Stimulated activated CD4-positive, alpha-beta T cell treated with anti-CD3 and anti-CD28 coated beads, Interleukin-2, amount 100 ng/mL, for 48 hours (primary cell): Measurements from ENCODE around the gene ALG2.
A peak's percentile ranks its signal among the peaks of the same experiment; 100 is the strongest.
"Not testable (repeated sequence)": the region's sequence is repeated elsewhere in the genome, so short reads cannot be mapped to it uniquely, and the experiment has no call there.

Experiments
- DNase-seq, 2 donors: peaks; one replicate each; pipeline ENCODE4 v3.0.0-alpha.2; 2020

The ALG2 gene

GRCh38 chr9:99221621-99222415 is at the start of gene ALG2, which contains the start of gene SEC61B:
TSS of gene ALG2 (minus strand) at chr9:99221942. CDS start at chr9:99221894, 48 bp downstream.
TSS of gene SEC61B (plus strand) at chr9:99222282. CDS start at chr9:99222364, 82 bp downstream.
- DNase-seq: peak; percentile 90

GRCh38 chr9:99270491-99270890 is 48.7 kb upstream of the ALG2 start:
- DNase-seq: no peak

GRCh38 chr9:99269416-99269815 is 47.7 kb upstream of the ALG2 start:
- DNase-seq: no peak

GRCh38 chr9:99266255-99267023 is 44.7 kb upstream of the ALG2 start:
- DNase-seq: peak; percentile 65 to 66

DNA sequence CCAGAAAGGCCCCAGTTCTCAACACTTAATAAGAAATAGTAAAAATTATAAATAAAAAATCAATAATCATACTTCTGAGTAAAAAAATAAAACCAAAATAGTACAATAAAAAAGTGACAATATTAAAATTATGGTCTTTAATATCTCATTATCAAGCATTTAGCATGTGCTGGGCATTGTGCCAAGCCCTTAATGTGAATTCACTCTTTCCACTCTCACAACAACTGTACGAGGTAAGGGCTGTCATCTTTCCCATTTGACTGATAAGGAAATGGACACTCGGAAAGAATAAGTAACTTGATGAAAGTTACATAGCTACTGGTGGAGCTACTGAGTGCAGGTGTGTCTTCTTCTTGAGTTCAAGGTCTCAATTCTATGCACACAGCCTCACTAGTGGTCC is 43.9 kb upstream of the ALG2 start:
- DNase-seq: no peak

DNA sequence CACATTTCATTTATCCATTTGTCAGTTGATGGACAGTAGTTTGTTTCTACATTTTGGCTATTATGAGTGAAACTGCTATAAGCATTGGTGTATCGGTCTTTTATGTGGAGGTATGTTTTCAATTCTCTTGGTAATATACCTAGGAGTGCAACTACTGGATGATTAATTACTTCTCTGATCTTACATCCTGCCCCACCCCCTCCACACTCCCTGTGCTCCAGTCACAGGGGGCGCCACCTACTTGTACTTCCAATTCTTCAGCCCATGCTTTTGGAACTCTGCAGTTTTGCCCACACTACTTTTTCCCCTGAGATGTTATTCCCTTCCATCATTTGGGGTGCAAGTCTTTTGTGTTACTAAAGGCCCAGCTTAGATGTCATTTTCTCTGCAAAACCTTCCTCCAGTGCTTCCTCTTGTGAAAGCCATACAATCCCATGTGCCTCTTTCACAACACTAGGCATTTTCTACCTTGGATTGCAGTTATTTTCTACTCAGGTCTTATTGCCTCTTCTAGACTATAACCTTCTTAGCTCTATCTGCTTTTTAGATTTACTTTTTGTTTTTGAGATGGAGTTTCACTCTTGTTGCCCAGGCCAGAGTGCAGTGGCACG is 42.4 kb upstream of the ALG2 start:
- DNase-seq: no peak

DNA sequence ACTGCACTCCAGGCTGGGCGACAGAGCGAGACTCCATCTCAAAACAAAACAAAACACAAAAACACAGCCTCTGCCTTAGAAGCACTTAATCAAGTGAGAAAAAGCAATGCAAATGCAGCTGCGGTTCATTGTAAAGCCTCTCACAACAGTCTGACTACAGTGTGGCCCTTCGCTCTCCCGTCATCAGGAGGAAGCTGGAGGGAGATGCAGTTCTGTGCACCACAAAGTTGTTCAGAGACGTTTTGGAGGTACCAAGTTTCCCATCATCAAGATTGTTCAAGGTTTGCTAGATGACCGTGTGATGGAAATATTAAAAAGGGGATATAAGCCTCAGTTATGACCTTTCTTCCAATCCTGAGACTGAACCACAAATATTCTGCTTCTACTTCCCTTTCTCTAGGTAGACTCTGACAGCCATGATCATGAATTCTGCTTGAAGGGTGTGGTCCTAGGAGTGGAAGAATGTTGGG is 41.2 kb upstream of the ALG2 start:
- no peak for DNase-seq

DNA sequence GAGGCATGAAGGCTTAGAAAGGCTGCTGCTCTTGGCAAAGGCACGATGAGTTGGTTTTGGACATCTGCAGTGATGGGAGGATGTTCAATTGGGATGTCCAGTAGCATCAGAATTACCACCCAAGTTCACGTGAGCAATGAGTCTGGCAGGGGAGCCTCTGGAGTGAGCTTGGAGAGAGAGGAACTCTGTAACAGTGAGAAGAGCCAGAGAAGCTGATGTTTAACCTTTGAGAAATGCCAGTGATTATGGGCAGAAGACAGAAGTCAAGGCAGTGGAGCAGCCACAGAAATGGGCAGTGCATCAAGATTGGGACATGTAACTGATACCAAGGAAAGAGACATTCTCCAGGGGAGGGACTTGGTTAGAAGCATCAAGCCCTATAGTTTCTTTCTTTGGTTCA is 40.2 kb upstream of the ALG2 start:
- DNase-seq: no peak

GRCh38 chr9:99259231-99259918 is 37.6 kb upstream of the ALG2 start:
- no peak for DNase-seq

DNA sequence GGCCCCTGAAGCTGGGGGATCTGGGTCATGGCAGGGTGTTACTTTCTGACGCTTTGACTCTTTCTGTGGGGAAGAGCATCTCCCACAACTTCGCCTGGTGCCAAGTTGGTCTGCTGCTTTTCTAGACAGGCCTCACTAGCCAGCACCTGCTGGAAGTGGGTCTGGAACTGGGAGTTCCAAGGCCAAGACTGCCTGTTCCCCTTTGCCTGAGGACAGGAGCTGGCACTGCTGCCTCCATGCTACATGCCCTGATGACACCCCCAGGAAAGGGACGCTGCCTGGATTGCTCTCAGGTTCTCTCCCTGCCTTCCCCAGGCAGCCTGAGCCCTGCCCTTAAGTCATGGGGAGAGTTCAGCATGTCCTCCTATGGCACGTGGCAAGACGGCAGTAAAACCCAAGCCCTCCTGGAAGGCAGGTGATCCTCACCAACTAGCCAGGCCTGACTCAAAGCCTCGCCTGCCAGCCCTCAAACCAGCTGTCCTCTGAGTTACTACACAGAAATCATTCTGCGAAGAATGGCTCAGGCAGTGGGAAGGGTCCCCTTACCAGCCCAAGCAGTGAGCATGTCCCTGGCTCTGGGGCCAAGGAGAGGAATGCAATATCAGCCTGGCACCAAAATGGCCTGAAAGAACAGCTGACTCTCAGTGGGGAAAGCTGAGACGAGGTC is 36.1 kb upstream of the ALG2 start:
- no peak for DNase-seq

DNA sequence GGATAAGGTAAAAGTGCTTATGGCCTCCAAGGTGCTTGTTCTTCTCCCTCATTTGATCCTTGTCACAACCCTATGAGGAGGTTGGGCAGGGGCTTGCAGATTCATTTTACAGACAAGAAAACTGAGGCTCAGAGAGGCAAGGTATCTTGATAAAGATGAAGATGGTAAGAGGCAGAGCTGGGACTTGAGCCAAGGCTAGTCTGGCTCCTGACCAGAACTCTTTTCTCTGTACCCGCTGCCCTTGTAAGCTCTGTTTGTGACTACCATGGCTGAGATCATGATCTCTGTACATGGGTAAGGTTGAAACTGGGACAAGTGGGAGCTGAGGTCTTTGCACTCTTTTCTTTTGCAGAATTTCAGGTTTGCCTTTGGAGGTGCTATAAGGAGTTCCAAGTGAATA is 33.9 kb upstream of the ALG2 start:
- DNase-seq: no peak

DNA sequence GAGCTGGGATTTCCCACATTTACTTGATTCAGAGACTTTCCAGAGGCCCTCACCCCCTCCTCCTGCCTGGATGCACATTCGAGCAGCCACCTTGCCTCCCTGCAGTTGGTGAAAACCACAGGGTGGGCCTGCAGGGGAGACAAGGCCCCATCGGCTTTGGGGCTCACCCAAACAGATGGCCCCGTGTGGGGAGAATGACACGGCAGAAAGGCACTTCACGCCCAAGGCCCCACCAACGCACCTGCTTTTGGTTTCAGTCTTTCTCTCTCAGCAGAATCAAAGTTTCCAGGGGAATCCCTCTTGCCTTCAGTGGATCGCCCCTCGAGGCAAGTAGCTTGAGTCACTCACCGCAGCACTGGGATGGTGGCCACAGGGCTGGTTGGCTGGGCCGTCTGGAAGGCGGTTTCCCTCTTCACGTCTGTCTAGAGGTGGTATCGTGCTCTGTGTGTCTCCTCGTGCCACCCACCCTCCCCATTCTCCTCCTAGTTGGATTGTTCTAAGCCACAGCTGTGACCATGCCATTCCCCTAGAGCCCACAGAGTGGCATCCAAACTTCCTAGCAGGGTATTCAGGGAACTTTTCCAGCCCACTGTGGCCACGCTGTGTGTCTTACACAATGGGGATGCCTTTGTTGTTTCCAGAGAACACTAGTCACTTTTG is 32.2 kb upstream of the ALG2 start:
- DNase-seq: peak; percentile 74 to 78

DNA sequence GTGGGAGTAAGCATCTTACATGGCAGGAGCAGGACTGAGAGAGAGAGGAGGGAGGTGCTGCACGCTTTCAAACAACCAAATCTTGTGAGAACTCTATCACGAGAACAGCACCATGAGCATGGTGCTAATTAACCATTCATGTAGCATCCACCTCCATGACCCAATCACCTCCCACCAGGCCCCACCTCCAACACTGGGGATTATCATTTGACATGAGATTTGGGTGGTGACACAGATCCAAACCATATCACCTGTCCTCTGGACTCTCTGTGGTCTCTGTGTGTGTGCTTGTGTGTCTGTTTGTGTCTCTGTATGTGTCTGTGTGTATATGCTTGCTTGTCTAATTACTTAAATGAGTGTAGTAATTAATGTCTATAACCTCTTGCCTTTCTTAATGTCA is 31.4 kb upstream of the ALG2 start:
- no peak for DNase-seq

DNA sequence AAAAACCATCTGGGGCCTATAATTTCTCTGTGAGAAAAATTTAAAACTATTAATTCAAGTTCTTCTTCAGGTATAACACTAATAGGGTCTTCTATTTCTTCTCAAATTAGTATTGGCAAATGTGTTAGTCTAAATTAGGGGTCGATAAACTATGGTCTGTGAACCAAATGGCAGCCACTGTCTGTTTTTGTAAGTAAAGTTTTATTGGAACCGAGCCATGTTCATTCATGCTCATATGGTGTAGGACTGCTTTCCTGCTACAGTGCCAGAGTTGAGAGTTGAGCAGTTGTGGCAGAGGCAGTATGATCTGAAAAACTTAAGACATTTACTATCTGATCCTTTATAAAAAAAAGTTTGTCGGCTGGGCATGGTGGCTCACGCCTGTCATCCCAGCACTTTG is 29.4 kb upstream of the ALG2 start:
- no peak for DNase-seq

DNA sequence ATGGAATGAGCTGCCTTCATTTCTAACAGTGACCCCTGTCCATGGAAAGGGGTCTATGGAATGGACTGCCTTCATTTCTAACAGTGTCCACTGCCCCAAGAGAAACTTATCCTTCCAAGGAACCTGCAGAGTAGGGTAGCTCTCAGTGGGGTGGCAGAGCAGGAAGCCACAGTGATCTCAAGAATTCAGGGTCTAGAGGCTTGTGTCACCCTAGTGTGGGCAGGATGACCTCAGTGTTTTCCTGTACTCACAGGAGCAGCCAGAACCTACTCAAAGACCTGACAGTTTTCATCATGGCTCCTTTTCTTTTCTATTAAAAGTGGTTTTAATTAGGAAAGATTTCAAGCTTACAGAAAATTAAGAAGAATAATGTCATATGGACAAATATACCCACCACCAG is 27.9 kb upstream of the ALG2 start:
- no peak for DNase-seq

GRCh38 chr9:99244344-99245260 is 22.9 kb upstream of the ALG2 start:
- DNase-seq: no peak

GRCh38 chr9:99241106-99241505 is 19.4 kb upstream of the ALG2 start:
- DNase-seq: no peak

- no peak for DNase-seq
Measured at GRCh38 chr9:99239341-99240060, 17.8 kb upstream of the ALG2 start.

DNA sequence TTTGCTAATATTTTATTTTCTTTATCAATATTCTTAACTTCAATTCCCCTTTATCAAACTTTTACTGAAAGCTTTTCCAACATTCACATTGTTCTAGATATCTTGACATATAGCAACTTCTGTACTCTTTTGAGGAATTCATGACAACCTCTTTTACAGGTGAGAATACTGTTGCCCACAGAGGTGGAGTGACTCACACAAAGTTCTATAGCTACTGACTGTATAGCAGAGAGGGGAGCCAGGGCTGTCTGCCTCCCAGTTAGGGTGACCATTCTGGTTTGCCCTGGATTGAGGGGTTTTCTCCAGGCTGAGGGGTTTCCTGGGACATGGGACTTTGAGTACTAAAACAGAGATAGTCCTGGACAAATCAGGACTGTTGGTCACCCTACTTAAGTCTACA is 16.6 kb upstream of the ALG2 start:
- no peak for DNase-seq

DNA sequence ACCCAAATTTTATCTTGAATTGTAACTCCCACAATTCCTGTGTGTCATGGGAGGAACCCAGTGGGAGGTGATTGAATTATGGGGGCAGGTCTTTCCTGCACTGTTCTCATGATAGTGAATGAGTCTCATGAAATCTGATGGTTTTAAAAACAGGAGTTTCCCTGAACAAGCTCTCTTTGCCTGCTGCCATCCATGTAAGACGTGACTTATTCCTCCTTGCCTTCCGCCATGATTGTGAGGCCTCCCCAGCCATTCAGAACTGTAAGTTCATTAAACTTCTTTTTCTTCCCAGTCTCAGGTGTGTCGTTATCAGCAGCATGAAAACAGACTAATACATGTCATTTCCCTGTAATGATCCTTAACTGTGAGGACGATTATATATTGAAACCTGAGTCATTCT is 16.1 kb upstream of the ALG2 start:
- DNase-seq: not testable (repeated sequence)
